Panc1 (cell line): ENCODE measurements around the gene SLX4IP. TPM values are rescaled to one million over a fixed set of nuclear protein-coding genes. Genes with fewer than 3 reads are reported as not detected.

ENCODE experiments used
- ATAC-seq: fragments of 200-7000 bp; cut with Tn5 transposase; 2 replicates; pipeline ENCODE4 v1.9.1; 2020; ENCODE audit warnings: mild to moderate bottlenecking, moderate library complexity
- BruUV-seq: library from RNA; stranded (reverse); fragments of 400-500 nt; replicated peaks from 2 replicates; lab custom pipeline; 2021; lab: Mats Ljungman, UMichigan
- CTCF ChIA-PET: fragments of 300-600 bp; sonication (Branson Sonifier 250); formaldehyde crosslinking; loops from one replicate; lab custom pipeline; 2022; ENCODE audit warnings: antibody characterized with exemption; lab: Charles Lee
- POLR2A ChIA-PET: fragments of 300-600 bp; sonication (Branson Sonifier 250); formaldehyde crosslinking; loops from one replicate; lab custom pipeline; 2022; ENCODE audit warnings: antibody characterized with exemption; lab: Charles Lee
- DNase-seq: peaks from one replicate; pipeline ENCODE4 v3.0.0-alpha.2; 2010; ENCODE audit warnings: low read depth, low spot score
- H3K27ac ChIP-seq: 2 replicates; pipeline ENCODE4 v1.5.1; 2011; ENCODE audit warnings: mild to moderate bottlenecking, low read length, inconsistent platforms
- H3K27me3 ChIP-seq: fragments of 200-500 bp; sonication (Bioruptor generic); 2 replicates; pipeline ENCODE4 v1.6.0; 2014; ENCODE audit warnings: low read length, inconsistent platforms; ENCODE audit not compliant: control insufficient read depth, insufficient read depth
- H3K36me3 ChIP-seq: fragments of 200-500 bp; sonication (Bioruptor generic); 2 replicates; pipeline ENCODE4 v1.5.1; 2014; ENCODE audit warnings: inconsistent platforms, mild to moderate bottlenecking, low read length, moderate library complexity; ENCODE audit not compliant: control insufficient read depth, insufficient read depth
- H3K4me1 ChIP-seq: 2 replicates; pipeline ENCODE4 v1.5.1; 2011; ENCODE audit warnings: inconsistent platforms, mild to moderate bottlenecking, low read length, moderate library complexity; ENCODE audit not compliant: control insufficient read depth, insufficient read depth
- H3K4me3 ChIP-seq, 2 experiments: 2 replicates each; pipeline ENCODE4 v1.5.1; 2011 to 2012; ENCODE audit warnings: low read depth in 2 of 2, low read length in 2 of 2, mild to moderate bottlenecking in 2 of 2, inconsistent platforms in 1 of 2, moderate library complexity in 1 of 2
- H3K9me3 ChIP-seq: fragments of 200-500 bp; sonication (Bioruptor generic); 2 replicates; pipeline ENCODE4 v1.5.1; 2014; ENCODE audit warnings: low read depth, mild to moderate bottlenecking, inconsistent platforms, low read length, moderate library complexity; ENCODE audit not compliant: control insufficient read depth, insufficient read depth
- CTCF ChIP-seq: fragments of 450-650 bp; IDR thresholded peaks from 2 replicates; pipeline ENCODE4 v1.5.1; 2017; ENCODE audit warnings: mild to moderate bottlenecking
- POLR2AphosphoS5 ChIP-seq: IDR thresholded peaks from 2 replicates; pipeline ENCODE4 v1.6.1; 2012; ENCODE audit warnings: mild to moderate bottlenecking, low read depth, low read length, moderate library complexity
- REST ChIP-seq, 2 experiments: IDR thresholded peaks; 2 replicates each; pipeline ENCODE4 v1.6.1; 2011 to 2012; ENCODE audit warnings: low read depth in 2 of 2, control low read depth in 1 of 2, low read length in 1 of 2, mild to moderate bottlenecking in 1 of 2, moderate library complexity in 1 of 2; ENCODE audit not compliant: insufficient read depth in 1 of 2
- SIN3A ChIP-seq: IDR thresholded peaks from 2 replicates; pipeline ENCODE4 v1.6.1; 2012; ENCODE audit warnings: low read depth, mild to moderate bottlenecking, low read length, moderate library complexity, borderline replicate concordance; ENCODE audit not compliant: insufficient read depth
- TCF7L2 ChIP-seq: IDR thresholded peaks from 2 replicates; pipeline ENCODE4 v1.6.1; 2011; ENCODE audit warnings: mild to moderate bottlenecking, low read depth, low read length, inconsistent platforms
- in situ Hi-C: cut with HindIII; loops from 2 replicates; pipeline ENCODE4 v1.10.0; 2016; ENCODE audit warnings: low sequenced_read_pairs, low pct_unique_long_range_greater_than_20kb
- intact Hi-C: fragments of 100-400 bp; cut with micrococcal nuclease; formaldehyde crosslinking; loops from one replicate; pipeline ENCODE4 v1.10.0; 2022; ENCODE audit not compliant: unreplicated experiment
- total RNA-seq: library from RNA; stranded (reverse); gene quantifications from one replicate; pipeline ENCODE4 v1.2.1, GENCODE V29; 2021; ENCODE audit not compliant: unreplicated experiment

SLX4IP gene
- total RNA-seq, 1 experiment from 2014 or later, result 5.4 TPM

GRCh38 chr20:10641893-10642292 is 206.8 kb downstream of the SLX4IP start:
- intact Hi-C loops (no loop called here), in situ Hi-C loops (no loop called here)
- TF ChIP-seq REST (IDR thresholded peaks at IDR 0.05; ENCODE audit: insufficient read depth in 1 of 2, low read depth in 2 of 2, low read length in 1 of 2) (no peak), CTCF (no peak), TCF7L2 (no peak), SIN3A (no peak), POLR2AphosphoS5 (no peak)
- ATAC-seq, result no peak
- Histone ChIP-seq H3K27me3 (no peaks in the 10 kb centered on the region), H3K9me3 (no peaks in the 10 kb centered on the region), H3K27ac (no peak overlapping the region), H3K4me1 (no peaks in the 10 kb centered on the region), H3K4me3 (no peak overlapping the region), H3K36me3 (peaks cover 24% of the 10 kb centered on the region)
- BruUV-seq, result no TSS peak
- POLR2A ChIA-PET, result no interaction called here
- CTCF ChIA-PET, result no interaction called here
- DNase-seq, result no peak

- in situ Hi-C loops, result no loop called here
- TF ChIP-seq POLR2AphosphoS5, result no peak
- no peak for TF ChIP-seq TCF7L2
- no peak for TF ChIP-seq REST (IDR thresholded peaks at IDR 0.05; ENCODE audit: insufficient read depth in 1 of 2, low read depth in 2 of 2, low read length in 1 of 2)
- no peak for TF ChIP-seq CTCF
- no peak for TF ChIP-seq SIN3A
- DNase-seq (no peak), ATAC-seq (no peak)
- Histone ChIP-seq H3K27ac (no peak overlapping the region), H3K27me3 (no peaks in the 10 kb centered on the region), H3K9me3 (no peaks in the 10 kb centered on the region), H3K36me3 (peaks cover 29% of the 10 kb centered on the region), H3K4me1 (no peaks in the 10 kb centered on the region), H3K4me3 (no peak overlapping the region)
- CTCF ChIA-PET, result no interaction called here
- intact Hi-C loops, result no loop called here
- BruUV-seq, result no TSS peak
- POLR2A ChIA-PET, result no interaction called here
These were observed 207.9 kb downstream of the SLX4IP start for GRCh38 chr20:10642856-10643559.
